IPS DF 4.7 (cell line): Measurements from ENCODE around the gene KRTAP10-7.
"Not testable (repeated sequence)": the region's sequence is repeated elsewhere in the genome, so short reads cannot be mapped to it uniquely, and the experiment has no call there.

Source experiments
- DNase-seq: peaks from one replicate; pipeline ENCODE4 v3.0.0-alpha.2; 2013; ENCODE audit warnings: low spot score; ENCODE audit errors: extremely low read depth

KRTAP10-7 gene

GRCh38 chr21:44600118-44600978 lies at the start of gene KRTAP10-7:
Gene KRTAP10-7, plus strand, starts transcription at chr21:44600597. Its CDS starts 25 bp downstream, at chr21:44600622.
- DNase-seq = not testable (repeated sequence)

DNA sequence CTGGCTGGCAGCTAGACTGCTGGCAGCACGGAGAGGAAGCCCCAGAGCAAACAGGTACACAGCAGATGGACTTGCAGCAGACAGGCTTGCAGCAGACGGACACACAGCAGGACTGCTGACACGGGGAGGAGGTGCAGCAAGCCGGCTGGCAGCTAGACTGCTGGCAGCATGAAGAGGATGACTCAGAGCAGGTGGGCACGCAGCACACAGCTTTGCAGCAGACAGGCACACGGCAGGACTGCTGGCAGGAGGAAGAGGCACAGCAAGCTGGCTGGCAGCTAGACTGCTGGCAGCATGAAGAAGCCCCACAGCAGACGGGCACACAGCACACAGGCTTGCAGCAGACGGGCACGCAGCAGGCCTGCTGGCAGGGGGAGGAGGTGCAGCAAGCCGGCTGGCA lies 49.6 kb upstream of the KRTAP10-7 start:
- no peak for DNase-seq

GRCh38 chr21:44551340-44551961 lies 48.9 kb upstream of the KRTAP10-7 start, which contains the start of gene KRTAP10-2:
Gene KRTAP10-2, minus strand, starts transcription at chr21:44551505. Its CDS starts 47 bp downstream, at chr21:44551458.
- DNase-seq = no peak

GRCh38 chr21:44552136-44552535 lies 48.3 kb upstream of the KRTAP10-7 start:
- DNase-seq = no peak

- DNase-seq = no peak
These were observed 47.7 kb upstream of the KRTAP10-7 start for GRCh38 chr21:44552681-44553080.

GRCh38 chr21:44555200-44555875 lies 45.1 kb upstream of the KRTAP10-7 start:
- DNase-seq = no peak

- no peak for DNase-seq
These were observed 43.5 kb upstream of the KRTAP10-7 start for GRCh38 chr21:44556879-44557278.

DNA sequence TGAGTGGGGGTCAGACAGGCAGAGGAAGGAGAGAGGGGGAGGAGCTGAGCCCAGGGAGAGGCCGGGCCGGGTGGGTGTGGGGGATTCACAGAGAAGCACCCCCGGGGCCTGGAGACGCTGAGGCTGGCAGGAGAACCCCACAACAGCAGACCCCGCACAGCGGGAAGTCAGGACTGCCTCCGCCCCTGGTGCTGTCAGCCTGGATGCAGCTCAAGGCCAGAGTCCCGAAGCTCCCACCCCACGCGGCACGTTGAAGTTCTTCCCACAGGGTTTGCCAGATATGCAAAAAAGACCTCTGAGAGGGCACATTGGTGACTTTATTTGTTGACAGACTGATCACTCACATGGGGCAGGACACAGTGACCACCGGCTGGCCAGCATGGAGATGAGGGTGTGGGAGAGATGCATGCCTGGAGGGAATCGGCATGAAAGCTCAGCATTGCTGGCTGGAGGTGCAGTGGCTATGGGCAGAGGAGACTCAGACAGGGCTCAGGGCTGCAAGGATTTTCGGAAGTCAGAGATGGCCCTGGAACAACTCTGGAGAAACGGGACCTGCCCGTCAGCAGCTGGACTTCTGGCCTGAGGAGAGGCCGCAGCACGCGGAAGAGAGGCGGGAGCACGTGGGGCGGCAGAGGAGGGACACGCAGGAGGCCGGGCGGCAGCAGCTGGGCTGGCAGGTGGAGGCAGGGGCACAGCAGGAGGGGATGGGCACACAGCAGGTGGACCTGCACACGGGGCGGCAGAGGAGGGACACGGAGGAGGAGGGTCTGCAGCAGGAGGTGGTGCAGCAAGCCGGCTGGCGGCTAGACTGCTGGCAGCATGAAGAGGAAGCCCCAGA lies 42.7 kb upstream of the KRTAP10-7 start:
- DNase-seq = no peak

DNA sequence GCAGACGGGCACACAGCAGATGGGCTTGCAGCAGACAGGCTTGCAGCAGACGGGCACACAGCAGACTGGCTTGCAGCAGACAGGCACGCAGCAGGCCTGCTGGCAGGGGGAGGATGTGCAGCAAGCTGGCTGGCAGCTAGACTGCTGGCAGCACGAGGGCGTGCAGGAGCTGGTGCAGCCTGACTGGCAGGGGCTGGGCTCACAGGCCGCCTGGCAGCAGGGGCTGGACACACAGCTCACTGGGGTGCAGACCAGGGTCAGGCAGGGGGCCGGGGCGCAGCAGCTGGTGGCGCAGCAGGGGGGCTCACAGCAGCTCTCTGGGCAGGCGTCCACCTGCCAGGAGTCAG lies 42.1 kb upstream of the KRTAP10-7 start:
- DNase-seq = not testable (repeated sequence)

DNA sequence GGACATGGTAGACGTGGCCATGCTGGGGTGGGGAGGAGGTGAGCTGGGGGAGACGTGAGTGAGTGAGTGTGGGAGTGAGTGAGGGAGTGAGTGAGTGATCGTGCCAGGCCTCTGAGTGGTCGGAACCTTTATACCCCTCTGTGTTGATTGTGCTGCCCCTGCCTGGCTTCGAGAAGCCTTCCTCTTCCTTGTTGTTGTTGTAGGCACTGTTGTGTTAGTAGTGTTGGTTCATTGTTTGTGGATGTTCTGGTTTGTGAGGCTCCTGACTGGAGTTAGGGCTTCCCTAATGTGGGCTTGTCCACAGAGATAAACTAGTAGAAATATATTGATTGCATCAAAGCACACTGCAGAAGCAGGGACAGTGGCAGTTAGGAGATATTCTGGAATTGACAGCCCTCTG lies 41.7 kb upstream of the KRTAP10-7 start, which contains the start of gene KRTAP10-3:
Gene KRTAP10-3 (minus strand): TSS at position 101 of the 400 bp plus-strand sequence. CDS start 80 bp downstream, at position 21.
- DNase-seq = no peak

- no peak for DNase-seq
These were observed 36.3 kb upstream of the KRTAP10-7 start for GRCh38 chr21:44564099-44564498.

- no peak for DNase-seq
These were observed 35.4 kb upstream of the KRTAP10-7 start for GRCh38 chr21:44564886-44565598.

DNA sequence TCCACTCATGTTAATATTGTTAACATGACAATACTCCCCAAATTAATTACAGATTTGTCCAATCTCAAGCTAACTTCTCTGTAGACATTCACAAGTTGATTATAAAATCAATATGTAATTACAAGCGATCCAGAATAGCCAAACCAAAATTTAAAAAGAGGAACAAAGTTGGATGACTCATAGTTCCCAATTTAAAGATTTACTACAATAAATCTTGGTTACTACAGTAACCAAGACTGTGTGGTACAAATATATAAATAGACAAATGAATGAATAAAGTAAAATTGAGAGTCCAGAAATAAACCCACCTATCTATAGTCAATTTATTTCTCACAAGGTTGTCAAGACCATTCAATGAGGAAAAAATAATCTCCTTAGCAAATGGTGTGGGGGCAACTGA lies 34.0 kb upstream of the KRTAP10-7 start:
- DNase-seq = no peak

DNA sequence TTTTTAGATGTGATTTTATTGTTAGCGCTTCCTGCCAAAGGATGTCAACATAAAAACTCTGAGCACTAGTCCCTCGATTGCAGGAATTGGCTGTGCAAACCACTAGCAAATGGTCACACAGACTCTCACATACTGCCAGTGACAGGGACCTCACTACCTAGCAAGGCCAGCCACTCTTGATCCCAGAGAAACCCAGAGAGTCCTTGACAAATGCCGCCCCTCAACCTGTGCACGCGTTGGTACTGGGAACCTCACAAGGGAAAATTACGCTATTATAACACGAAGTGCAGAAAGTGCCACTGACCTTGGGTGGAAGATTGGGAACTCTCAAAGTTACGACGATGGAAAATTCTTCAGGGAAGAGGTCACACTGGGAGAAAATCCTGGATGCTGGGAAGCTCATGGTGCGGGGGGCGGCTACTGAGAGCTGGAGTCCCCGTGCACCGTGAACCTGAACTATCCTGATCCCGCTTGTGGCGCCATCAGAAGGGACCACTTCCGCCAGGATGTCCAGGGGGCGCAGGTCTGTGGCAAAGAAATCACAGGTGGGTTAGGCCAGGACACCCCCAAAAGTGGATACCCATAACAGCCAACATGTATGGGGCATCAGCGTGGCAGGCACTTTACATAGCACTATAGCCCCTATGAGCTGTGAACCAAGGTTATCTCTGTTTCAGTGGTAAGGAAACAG lies 32.8 kb upstream of the KRTAP10-7 start:
- no peak for DNase-seq

- no peak for DNase-seq
These were observed 32.1 kb upstream of the KRTAP10-7 start for GRCh38 chr21:44568261-44568660.

DNA sequence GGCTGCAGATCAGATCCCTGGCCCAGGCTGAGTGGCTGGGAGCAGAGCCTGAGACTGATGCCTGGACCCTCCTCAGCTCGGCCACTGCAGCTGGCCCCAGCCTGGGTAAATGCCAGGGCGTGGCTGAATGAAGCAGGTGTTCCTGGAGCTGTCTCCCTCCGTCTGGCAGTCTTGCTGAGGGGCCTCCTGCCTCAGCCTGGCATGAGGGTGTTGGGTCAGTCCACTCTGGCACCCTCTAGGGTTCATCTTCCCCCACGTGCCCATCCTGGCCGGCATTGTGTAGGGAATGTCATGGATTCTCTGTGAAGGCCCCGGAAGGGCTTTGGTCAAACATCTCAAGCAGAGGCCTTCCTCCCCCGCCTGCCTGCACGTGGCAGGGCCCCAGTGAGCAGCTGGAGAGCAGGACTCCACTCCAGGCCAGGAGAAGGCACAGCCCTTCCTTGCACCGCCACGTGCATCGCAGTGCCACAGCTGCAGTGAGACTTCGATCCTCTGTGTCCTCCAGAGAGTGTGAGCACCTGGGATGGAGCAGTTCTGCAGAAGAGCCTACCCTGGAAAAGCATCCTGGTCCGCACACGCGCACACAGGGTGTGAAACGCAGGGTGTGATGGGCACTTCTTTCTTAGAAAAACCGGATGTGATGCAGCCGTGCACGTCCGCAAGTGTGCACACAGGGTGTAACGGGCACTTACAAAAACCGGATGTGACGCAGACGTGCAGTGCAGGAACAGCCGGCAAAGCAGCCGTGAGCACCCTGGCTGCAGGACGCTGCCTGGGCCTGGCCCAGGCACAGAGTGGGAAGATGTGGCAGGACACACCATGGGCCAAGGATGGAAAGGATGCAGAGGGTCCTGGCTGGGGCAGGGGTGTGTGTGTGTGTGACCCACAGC lies 31.5 kb upstream of the KRTAP10-7 start:
- DNase-seq = no peak

DNA sequence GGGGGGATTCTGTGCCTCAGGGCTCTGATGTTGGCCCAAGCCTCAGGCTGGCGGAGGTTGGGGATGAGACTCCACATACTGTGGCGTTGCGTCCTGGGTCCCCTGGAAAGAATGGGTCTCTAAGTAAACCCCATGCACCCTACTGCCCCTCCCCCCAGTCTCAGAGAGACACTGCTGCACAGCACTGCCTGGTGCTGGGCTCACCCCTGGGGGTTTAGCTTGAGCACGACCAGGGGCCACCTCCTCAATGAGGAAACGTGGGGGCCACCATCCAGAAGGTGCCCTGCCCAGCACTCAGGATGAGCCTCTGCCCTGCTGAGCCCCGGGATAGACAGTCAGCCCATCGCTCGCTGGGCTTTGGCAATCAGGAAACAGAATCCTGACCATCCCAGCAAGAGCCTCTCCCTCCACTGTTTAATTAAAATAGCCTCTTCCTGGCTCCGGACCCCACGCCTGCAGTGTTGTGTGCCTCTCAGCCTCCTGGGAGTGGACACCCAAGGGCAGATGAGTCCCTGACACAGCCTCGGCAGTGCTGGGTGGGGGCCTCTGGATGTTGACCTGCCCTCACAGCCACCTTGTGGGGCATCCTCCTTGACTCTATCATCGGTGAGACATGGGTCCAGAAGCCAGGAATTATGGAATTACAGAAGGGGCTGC lies 30.4 kb upstream of the KRTAP10-7 start:
- no peak for DNase-seq

DNA sequence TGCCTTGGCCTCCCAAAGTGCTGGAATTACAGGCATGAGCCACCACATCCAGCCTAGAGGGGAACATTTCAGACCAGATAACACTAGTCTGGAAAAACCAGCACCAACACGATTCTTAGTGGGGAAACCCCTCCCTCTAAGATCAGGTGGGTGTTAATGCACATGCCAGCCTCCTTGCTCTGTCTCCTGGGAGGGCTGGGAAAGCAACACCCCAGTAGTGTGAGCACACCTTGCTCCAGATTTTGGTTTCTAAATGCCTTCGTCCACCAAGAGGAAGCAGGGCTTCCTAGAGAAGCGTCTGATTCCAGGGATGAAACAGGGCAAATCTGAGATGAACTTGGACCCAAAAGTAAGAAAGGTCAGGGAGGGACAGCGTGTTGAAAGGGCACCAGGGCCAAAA lies 29.1 kb upstream of the KRTAP10-7 start:
- DNase-seq = no peak
